ENCODE measurements around the gene STX16.
A peak's percentile ranks its signal among the peaks of the same experiment; 100 is the strongest.

The STX16 gene

GRCh38 chr20:58619077-58619863, 31.8 kb upstream of the STX16 start:
- no peak for DNase-seq

- DNase-seq = no peak
Observed at GRCh38 chr20:58619864-58620431, 31.1 kb upstream of the STX16 start.

- no peak for DNase-seq
Observed at GRCh38 chr20:58621906-58622548, 29.1 kb upstream of the STX16 start.

- no peak for DNase-seq
Observed at GRCh38 chr20:58622671-58623578, 28.2 kb upstream of the STX16 start.

GRCh38 chr20:58623579-58624473, 27.3 kb upstream of the STX16 start:
- peak; percentile 93 for DNase-seq

GRCh38 chr20:58624687-58625086, 26.4 kb upstream of the STX16 start:
- DNase-seq = no peak

GRCh38 chr20:58625585-58625984, 25.5 kb upstream of the STX16 start:
- DNase-seq = no peak

- DNase-seq = no peak
Observed at GRCh38 chr20:58626051-58626450, 25.0 kb upstream of the STX16 start.

- no peak for DNase-seq
Observed at GRCh38 chr20:58627212-58628072, 23.6 kb upstream of the STX16 start.

- no peak for DNase-seq
Observed at GRCh38 chr20:58628491-58629214, 22.4 kb upstream of the STX16 start.

- DNase-seq = no peak
Observed at GRCh38 chr20:58629215-58629580, 21.9 kb upstream of the STX16 start.

- DNase-seq = peak; percentile 70
Observed at GRCh38 chr20:58630063-58630462, 21.0 kb upstream of the STX16 start.

- DNase-seq = no peak
Observed at GRCh38 chr20:58633161-58634053, 17.7 kb upstream of the STX16 start.

GRCh38 chr20:58634059-58634458, 17.0 kb upstream of the STX16 start:
- DNase-seq = no peak

GRCh38 chr20:58634521-58635278, 16.4 kb upstream of the STX16 start:
- peak; percentile 85 for DNase-seq

- no peak for DNase-seq
Observed at GRCh38 chr20:58635279-58635665, 15.8 kb upstream of the STX16 start.

GRCh38 chr20:58636396-58636982, 14.6 kb upstream of the STX16 start:
- no peak for DNase-seq

- no peak for DNase-seq
Observed at GRCh38 chr20:58636983-58637421, 14.1 kb upstream of the STX16 start.
